Measurements from ENCODE around the gene ARL6IP6. TPM values are rescaled to one million over a fixed set of nuclear protein-coding genes. Genes with fewer than 3 reads are reported as not detected.
A peak's percentile ranks its signal among the peaks of the same experiment; 100 is the strongest.

Gene ARL6IP6
- 10 to 100 TPM; 45.7 to 55.2 TPM for total RNA-seq
- polyA plus RNA-seq (2013, experiment 1 of 2): 87.7 TPM
- 84.6 TPM for polyA plus RNA-seq (2013, experiment 2 of 2)
- long read RNA-seq, experiment 1, transcript ARL6IP6-201 (4 exons, 2,805 nt): major isoform, 41 of 61 reads
- long read RNA-seq, experiment 1, partial matches to known transcripts: 12 of 61 reads
- long read RNA-seq, experiment 1, other reads (novel, unspliced or antisense): 4 of 61 reads
- long read RNA-seq, experiment 2, transcript ARL6IP6-201 (4 exons, 2,805 nt): major isoform, 147 of 172 reads
- long read RNA-seq, experiment 2, partial matches to known transcripts: 4 of 172 reads
- long read RNA-seq, experiment 2, other reads (novel, unspliced or antisense): 11 of 172 reads
- long read RNA-seq, experiment 3, transcript ARL6IP6-201 (4 exons, 2,805 nt): major isoform, 278 of 305 reads
- long read RNA-seq, experiment 3, partial matches to known transcripts: 4 of 305 reads
- long read RNA-seq, experiment 3, other reads (novel, unspliced or antisense): 19 of 305 reads
- long read RNA-seq, experiment 4, transcript ARL6IP6-201 (4 exons, 2,805 nt): major isoform, 184 of 205 reads
- long read RNA-seq, experiment 4, partial matches to known transcripts: 0 of 205 reads
- long read RNA-seq, experiment 4, other reads (novel, unspliced or antisense): 20 of 205 reads

DNA sequence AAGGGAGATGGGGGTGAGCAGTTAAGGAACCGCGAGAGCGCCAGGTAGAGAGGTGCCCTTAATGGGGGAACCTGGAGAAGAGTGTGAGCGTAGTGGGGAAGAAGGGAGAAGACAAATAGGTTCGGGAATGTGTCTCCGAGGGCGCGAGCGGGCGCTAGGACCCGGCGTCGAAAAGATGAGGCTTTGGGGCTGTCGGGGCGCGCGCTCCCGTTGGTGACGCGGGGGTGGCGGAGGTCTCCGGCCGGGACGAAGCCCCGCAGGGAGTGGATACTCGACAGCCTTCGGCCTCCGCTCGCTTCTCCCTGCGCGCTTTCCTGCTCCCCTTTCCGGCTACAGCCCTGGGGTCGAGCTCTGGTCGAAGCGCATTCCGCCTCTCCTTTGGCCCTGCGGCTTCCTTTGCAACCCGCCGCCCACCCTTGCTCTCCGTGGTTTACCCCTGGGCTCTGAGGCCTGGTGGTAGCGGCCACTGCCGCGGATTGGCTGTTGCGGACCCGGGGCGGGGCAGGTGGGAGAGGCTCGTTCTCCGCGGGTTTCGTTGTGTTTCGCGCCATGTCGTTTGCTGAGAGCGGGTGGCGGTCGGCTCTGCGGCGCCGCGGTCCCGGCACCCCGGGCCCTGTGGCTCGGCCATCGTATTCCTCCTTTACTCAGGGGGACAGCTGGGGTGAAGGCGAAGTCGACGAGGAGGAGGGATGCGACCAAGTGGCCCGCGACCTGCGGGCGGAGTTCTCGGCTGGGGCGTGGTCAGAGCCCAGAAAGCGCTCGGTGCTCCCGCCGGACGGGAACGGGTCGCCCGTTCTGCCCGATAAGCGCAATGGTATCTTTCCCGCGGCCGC, at the start of gene ARL6IP6:
TSS of gene ARL6IP6 (plus strand) at position 545 of the 833 bp plus-strand sequence. CDS start at position 550, 5 bp downstream.
- Mint-ChIP-seq H3K27ac (peak within 1 kb of the TSS; percentile 97), H3K36me3 (ENCODE audit: low read depth) (peaks cover 33% of the 10 kb centered on the region), H3K4me1 (peaks cover 41% of the 10 kb centered on the region), H3K9me3 (no peaks in the 10 kb centered on the region), H3K27me3 (ENCODE audit: insufficient read depth) (no peaks in the 10 kb centered on the region), H3K4me3 (peak within 1 kb of the TSS; percentile 99)
- no peaks in the 10 kb centered on the region for H3K4me1 ChIP-seq (ENCODE audit: control insufficient read depth, insufficient read depth, low read length)
- DNase-seq: peak; percentile 98
- TF ChIP-seq, protein P1, sequence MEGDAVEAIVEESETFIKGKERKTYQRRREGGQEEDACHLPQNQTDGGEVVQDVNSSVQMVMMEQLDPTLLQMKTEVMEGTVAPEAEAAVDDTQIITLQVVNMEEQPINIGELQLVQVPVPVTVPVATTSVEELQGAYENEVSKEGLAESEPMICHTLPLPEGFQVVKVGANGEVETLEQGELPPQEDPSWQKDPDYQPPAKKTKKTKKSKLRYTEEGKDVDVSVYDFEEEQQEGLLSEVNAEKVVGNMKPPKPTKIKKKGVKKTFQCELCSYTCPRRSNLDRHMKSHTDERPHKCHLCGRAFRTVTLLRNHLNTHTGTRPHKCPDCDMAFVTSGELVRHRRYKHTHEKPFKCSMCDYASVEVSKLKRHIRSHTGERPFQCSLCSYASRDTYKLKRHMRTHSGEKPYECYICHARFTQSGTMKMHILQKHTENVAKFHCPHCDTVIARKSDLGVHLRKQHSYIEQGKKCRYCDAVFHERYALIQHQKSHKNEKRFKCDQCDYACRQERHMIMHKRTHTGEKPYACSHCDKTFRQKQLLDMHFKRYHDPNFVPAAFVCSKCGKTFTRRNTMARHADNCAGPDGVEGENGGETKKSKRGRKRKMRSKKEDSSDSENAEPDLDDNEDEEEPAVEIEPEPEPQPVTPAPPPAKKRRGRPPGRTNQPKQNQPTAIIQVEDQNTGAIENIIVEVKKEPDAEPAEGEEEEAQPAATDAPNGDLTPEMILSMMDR (conservative IDR thresholded peaks at IDR 0.05): no peak
- no peaks in the 10 kb centered on the region for H3K27me3 ChIP-seq (ENCODE audit: control insufficient read depth, insufficient read depth, low read length, poor library complexity, severe bottlenecking)
- H3K36me3 ChIP-seq (ENCODE audit: control insufficient read depth, insufficient read depth, low read length): peaks cover 50% of the 10 kb centered on the region
- peak within 1 kb of the TSS; percentile 97 for H3K4me3 ChIP-seq (ENCODE audit: low read length)
- 0% methylated on average over 43 to 87 of the region's 87 CpGs for WGBS, 2 experiments (ENCODE audit: insufficient coverage in 1 of 2, insufficient read length in 1 of 2)
- H3K27ac ChIP-seq (ENCODE audit: low read depth, low read length): peak within 1 kb of the TSS; percentile 96
- no peaks in the 10 kb centered on the region for H3K9me3 ChIP-seq (ENCODE audit: control insufficient read depth, low read length)
- H3K9ac ChIP-seq (ENCODE audit: extremely low read depth, low read length, poor library complexity, severe bottlenecking): peak within 1 kb of the TSS; percentile 93

- Mint-ChIP-seq H3K27me3 (ENCODE audit: insufficient read depth) (no peaks in the 10 kb centered on the region), H3K9me3 (no peaks in the 10 kb centered on the region), H3K4me1 (no peaks in the 10 kb centered on the region), H3K4me3 (no peak overlapping the region), H3K36me3 (ENCODE audit: low read depth) (peaks cover 73% of the 10 kb centered on the region), H3K27ac (no peak overlapping the region)
- no peaks in the 10 kb centered on the region for H3K27me3 ChIP-seq (ENCODE audit: control insufficient read depth, insufficient read depth, low read length, poor library complexity, severe bottlenecking)
- no peaks in the 10 kb centered on the region for H3K4me1 ChIP-seq (ENCODE audit: control insufficient read depth, insufficient read depth, low read length)
- H3K27ac ChIP-seq (ENCODE audit: low read depth, low read length): no peak overlapping the region
- H3K36me3 ChIP-seq (ENCODE audit: control insufficient read depth, insufficient read depth, low read length): peaks cover 98% of the 10 kb centered on the region
- H3K9ac ChIP-seq (ENCODE audit: extremely low read depth, low read length, poor library complexity, severe bottlenecking): no peak overlapping the region
- H3K9me3 ChIP-seq (ENCODE audit: control insufficient read depth, low read length): no peaks in the 10 kb centered on the region
- WGBS, 2 experiments (ENCODE audit: insufficient coverage in 1 of 2, insufficient read length in 1 of 2): 94% methylated on average over 4 of the region's 4 CpGs; no CpG with 5 or more reads in 1 of the 2 experiments
- TF ChIP-seq, protein P1 (conservative IDR thresholded peaks at IDR 0.05): no peak
- no peak for DNase-seq
- H3K4me3 ChIP-seq (ENCODE audit: low read length): no peak overlapping the region
Observed at GRCh38 chr2:152674334-152674733, 44.1 kb upstream of the ARL6IP6 start.

DNA sequence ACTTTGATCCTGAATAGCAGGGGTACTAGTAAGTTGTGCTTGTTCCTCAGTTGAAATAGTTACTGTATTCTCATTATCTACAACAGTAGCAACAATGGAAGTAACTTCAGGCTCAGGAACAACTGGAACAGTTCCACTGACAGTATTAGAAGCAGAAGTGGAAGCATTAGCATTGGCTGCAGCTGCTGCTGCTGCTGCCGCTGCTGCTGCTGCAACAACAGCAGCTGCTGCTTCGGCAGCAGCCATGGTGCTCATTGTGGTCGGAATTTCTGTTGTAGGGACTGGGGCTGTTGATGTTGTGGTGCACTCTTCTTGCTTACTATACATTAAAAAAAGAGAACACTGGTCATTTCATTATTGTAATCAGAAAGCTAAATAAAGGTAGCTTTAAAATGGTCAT, 42.0 kb upstream of the ARL6IP6 start:
- no peak for DNase-seq

More for the DNA sequence above, 42.0 kb upstream of the ARL6IP6 start:
- Mint-ChIP-seq H3K4me1 (no peaks in the 10 kb centered on the region), H3K36me3 (ENCODE audit: low read depth) (peaks cover 77% of the 10 kb centered on the region), H3K9me3 (no peaks in the 10 kb centered on the region), H3K27me3 (ENCODE audit: insufficient read depth) (no peaks in the 10 kb centered on the region), H3K4me3 (no peak overlapping the region), H3K27ac (no peak overlapping the region)
- Histone ChIP-seq H3K4me3 (ENCODE audit: low read length) (no peak overlapping the region), H3K4me1 (ENCODE audit: control insufficient read depth, insufficient read depth, low read length) (no peaks in the 10 kb centered on the region), H3K9me3 (ENCODE audit: control insufficient read depth, low read length) (no peaks in the 10 kb centered on the region), H3K9ac (ENCODE audit: extremely low read depth, low read length, poor library complexity, severe bottlenecking) (no peak overlapping the region), H3K36me3 (ENCODE audit: control insufficient read depth, insufficient read depth, low read length) (peaks cover 100% of the 10 kb centered on the region), H3K27me3 (ENCODE audit: control insufficient read depth, insufficient read depth, low read length, poor library complexity, severe bottlenecking) (no peaks in the 10 kb centered on the region), H3K27ac (ENCODE audit: low read depth, low read length) (no peak overlapping the region)
- 97% methylated on average over 3 of the region's 3 CpGs; no CpG with 5 or more reads in 1 of the 2 experiments for WGBS, 2 experiments (ENCODE audit: insufficient coverage in 1 of 2, insufficient read length in 1 of 2)
- TF ChIP-seq, protein P1 (conservative IDR thresholded peaks at IDR 0.05): no peak
